ENCODE results near the gene UPK1A. TPM values are rescaled to one million over a fixed set of nuclear protein-coding genes. Genes with fewer than 3 reads are reported as not detected.

The UPK1A gene
- total RNA-seq, 1 donor from 2014 or later = not detected

DNA sequence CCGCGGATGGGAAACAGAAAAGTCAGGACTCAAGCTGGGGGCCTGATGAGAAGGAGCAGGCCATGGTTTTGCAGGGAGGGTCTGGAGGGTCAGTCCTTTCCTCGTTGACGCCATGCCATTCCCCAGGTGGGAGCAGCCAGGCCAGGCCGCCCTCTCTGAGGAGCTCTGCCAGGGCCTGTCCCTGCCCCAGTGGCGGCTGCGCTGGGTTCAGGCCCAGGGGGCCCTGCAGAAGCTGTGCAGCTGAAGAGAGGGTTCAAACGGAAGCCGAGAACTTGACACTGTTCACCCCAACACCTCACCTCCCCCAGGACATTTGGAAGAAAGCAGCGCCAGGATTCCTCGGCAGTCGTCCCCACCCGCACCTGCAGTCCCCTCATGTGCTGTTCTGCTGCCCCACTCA lies 43.6 kb upstream of the UPK1A start:
- DNase-seq (ENCODE audit: low read depth) = no peak
- Histone ChIP-seq H3K27me3 (ENCODE audit: control insufficient read depth, insufficient read depth, low read length) (no peaks in the 10 kb centered on the region), H3K4me3 (ENCODE audit: low read depth, low read length) (no peak overlapping the region), H3K36me3 (ENCODE audit: control insufficient read depth, insufficient read depth, low read length) (no peaks in the 10 kb centered on the region)
- TF ChIP-seq CTCF (IDR thresholded peaks at IDR 0.05; ENCODE audit: insufficient read depth, low read length, poor library complexity, severe bottlenecking) = no peak

DNA sequence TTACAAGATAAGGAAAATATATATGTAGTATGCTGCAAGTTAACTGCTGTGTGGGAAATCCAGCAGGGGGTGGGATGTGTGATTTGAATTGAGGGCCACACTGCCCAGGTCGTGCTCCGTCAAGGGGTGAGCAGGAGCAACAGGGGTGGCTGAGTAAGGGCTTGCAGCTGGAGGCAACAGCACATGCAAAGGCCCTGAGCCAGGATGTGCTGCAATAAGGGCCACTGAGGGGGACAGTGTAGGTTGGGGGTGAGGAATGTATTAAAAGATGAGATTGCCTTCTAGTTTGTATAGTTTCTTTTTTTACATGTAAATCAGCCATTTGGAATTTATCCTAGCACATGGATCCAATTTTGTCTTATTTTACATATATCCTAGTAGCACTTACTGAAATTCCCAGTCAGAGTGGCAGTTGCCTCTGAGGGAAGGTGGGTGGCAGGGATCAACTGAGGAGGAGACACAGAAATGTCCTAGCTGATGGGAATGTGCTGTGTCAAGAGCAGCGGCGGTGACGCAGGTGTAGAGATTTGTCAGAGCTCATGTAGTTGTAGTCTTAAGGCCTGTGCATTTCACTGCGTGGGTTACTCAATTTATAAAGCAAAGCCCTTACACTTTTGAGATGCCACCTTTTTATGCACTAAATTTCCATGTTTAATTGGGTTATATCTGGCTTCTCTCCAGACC lies 42.8 kb upstream of the UPK1A start:
- TF ChIP-seq CTCF (IDR thresholded peaks at IDR 0.05; ENCODE audit: insufficient read depth, low read length, poor library complexity, severe bottlenecking) = no peak
- H3K27me3 ChIP-seq (ENCODE audit: control insufficient read depth, insufficient read depth, low read length) = no peaks in the 10 kb centered on the region
- no peak overlapping the region for H3K4me3 ChIP-seq (ENCODE audit: low read depth, low read length)
- H3K36me3 ChIP-seq (ENCODE audit: control insufficient read depth, insufficient read depth, low read length) = no peaks in the 10 kb centered on the region
- DNase-seq (ENCODE audit: low read depth) = no peak

GRCh38 chr19:35628264-35628564 lies 38.1 kb upstream of the UPK1A start:
- Histone ChIP-seq H3K27me3 (ENCODE audit: control insufficient read depth, insufficient read depth, low read length) (no peaks in the 10 kb centered on the region), H3K36me3 (ENCODE audit: control insufficient read depth, insufficient read depth, low read length) (peaks cover 3% of the 10 kb centered on the region), H3K4me3 (ENCODE audit: low read depth, low read length) (peak overlapping the region; percentile 100)
- DNase-seq (ENCODE audit: low read depth) = no peak
- no peak for TF ChIP-seq CTCF (IDR thresholded peaks at IDR 0.05; ENCODE audit: insufficient read depth, low read length, poor library complexity, severe bottlenecking)

GRCh38 chr19:35628565-35629331 lies 37.6 kb upstream of the UPK1A start, which contains the start of gene RBM42:
RBM42 (plus strand) TSS chr19:35629036; CDS start chr19:35629154, 118 bp downstream.
- no peaks in the 10 kb centered on the region for H3K27me3 ChIP-seq (ENCODE audit: control insufficient read depth, insufficient read depth, low read length)
- TF ChIP-seq CTCF (IDR thresholded peaks at IDR 0.05; ENCODE audit: insufficient read depth, low read length, poor library complexity, severe bottlenecking) = no peak
- peak within 1 kb of the TSS; percentile 100 for H3K4me3 ChIP-seq (ENCODE audit: low read depth, low read length)
- peaks cover 3% of the 10 kb centered on the region for H3K36me3 ChIP-seq (ENCODE audit: control insufficient read depth, insufficient read depth, low read length)
- DNase-seq (ENCODE audit: low read depth) = peak; percentile 96

DNA sequence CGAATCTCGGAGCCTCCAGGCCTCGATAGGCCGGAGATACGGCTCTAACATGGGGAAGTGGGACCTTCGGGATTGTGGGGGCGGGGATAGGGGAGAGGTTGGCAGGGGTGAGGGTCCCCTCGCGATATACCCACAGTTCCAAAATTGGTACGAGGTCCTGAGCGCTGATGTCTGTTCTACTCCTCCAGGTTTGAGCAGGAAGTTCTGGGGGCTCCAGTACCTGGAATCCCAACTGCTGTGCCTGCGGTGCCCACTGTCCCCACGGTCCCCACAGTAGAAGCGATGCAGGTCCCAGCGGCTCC lies 37.0 kb upstream of the UPK1A start:
- Histone ChIP-seq H3K4me3 (ENCODE audit: low read depth, low read length) (peak overlapping the region; percentile 100), H3K36me3 (ENCODE audit: control insufficient read depth, insufficient read depth, low read length) (peaks cover 3% of the 10 kb centered on the region), H3K27me3 (ENCODE audit: control insufficient read depth, insufficient read depth, low read length) (no peaks in the 10 kb centered on the region)
- TF ChIP-seq CTCF (IDR thresholded peaks at IDR 0.05; ENCODE audit: insufficient read depth, low read length, poor library complexity, severe bottlenecking) = no peak
- DNase-seq (ENCODE audit: low read depth) = no peak
